GM19240 (cell line): ENCODE results near the gene SLC1A4.
"Not testable (repeated sequence)": the region's sequence is repeated elsewhere in the genome, so short reads cannot be mapped to it uniquely, and the experiment has no call there.

Experiments used
- DNase-seq: peaks from one replicate; pipeline ENCODE4 v3.0.0; 2011; ENCODE audit warnings: low spot score; ENCODE audit not compliant: insufficient read length

Gene SLC1A4

DNA sequence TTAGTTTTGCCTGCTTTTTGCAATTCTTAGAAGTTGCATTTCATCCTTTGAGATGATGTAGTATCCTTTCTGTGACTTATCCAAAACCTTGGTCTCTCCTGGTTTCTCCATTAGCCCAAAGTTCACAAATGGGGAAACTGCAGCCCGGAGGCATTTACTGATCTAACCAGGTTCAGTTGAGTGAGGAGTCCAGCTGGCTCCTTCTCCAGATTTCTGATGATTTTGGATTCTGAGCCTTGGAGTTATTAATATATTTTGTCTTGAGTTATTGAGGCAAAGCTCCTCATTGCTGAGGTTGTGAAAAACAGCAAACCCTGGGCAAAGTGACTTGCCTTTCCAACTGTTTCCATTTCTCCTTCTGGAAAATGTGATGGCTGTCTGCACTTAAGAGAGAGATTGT is 1.7 kb downstream of the SLC1A4 start:
- DNase-seq: no peak

DNA sequence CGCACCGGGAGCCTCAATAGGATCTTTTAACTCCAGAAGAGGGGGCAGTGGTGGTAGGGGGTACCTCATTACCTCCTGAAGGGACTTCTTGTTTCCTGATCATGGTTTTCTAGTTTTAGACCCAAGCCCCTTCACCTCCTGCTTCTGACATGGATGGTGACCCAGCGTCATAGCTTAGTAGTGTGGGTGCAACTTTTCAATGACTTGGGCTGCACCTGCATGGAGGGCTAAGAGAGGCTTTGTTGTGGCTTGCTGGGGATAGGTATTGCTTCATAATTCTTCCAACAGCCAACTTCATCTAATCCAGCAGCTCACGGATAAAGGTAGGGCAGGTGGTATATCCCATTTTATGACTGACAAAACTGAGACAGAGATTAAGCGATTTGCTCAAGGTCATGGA is 3.0 kb downstream of the SLC1A4 start:
- no peak for DNase-seq

DNA sequence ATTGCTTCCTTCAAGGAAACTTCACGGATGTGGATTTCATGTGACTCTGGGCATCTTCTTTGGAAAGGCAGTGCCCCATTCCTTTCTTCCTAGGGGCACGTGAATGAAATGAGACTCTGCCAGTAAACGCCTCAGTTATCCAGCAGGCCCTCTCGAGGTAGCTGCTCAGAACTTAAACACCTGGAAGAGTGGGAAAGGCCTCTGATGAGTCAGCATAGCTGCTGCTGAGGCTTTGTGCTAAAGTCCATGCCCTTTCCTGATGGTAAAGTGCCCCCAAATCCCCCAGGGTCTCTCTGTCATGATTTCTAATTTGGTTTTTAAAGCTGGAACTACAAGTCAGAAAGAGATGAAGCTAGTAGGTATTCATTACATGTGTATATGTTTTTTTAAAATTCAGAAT is 3.8 kb downstream of the SLC1A4 start:
- DNase-seq: no peak

DNA sequence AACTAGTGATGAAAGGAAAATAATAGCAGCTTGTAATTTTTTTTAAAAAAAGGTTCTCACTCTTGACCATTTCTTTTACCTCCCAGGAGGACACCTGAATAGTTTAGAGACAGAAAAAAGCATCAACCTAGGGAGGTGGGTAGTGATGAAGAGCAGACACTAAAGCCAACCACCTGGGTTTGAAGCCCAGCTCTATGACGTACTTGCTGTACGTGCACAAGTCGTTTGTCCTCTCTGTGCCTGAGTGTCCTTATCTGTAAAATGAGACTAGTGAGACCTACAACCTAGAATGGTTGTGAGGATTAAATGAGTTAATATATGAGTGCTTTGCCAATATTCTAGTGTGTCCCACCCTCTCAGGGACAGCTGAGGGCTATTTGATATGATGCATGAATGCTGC is 5.8 kb downstream of the SLC1A4 start:
- no peak for DNase-seq

DNA sequence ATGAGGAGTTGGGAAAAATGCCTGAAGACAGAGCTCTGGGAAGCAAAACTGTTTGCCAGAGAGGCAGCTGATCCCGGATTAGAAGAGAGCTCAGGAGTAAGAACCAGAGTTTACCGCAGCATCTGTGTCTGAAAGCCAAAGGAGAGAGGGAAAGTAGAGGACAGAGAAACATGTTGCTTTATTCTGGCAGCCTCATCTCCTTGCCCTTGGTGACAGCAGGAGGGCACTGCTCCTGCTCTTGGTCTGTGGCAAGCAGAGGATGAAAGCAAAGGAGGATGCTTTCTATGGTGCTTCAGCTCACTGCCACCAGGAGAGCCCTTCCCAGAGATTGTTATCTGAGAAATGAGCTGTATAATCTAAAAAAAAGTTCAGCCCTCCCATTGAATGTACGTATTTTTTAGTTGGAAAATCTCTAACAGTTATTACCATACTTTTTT is 7.7 kb downstream of the SLC1A4 start:
- no peak for DNase-seq

DNA sequence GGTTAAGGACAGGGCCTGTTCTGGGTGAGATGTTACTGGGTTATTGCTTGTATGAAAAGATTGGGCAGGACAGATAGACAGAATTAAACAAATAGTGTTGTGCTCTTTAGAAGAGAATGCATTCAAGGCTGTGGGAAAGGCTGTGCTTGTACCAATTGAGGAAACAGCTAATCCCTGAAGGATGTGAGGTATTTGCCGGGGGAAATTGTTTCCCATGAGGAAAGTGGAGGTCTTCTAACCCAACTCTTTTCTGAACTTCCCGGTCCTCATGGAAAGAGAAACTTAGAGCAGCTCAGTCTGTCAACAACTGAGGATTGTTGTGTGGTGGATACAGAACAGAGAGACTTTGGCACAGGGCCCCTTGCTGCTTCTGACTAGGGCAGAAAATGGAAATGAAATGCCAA is 9.5 kb downstream of the SLC1A4 start:
- no peak for DNase-seq

DNA sequence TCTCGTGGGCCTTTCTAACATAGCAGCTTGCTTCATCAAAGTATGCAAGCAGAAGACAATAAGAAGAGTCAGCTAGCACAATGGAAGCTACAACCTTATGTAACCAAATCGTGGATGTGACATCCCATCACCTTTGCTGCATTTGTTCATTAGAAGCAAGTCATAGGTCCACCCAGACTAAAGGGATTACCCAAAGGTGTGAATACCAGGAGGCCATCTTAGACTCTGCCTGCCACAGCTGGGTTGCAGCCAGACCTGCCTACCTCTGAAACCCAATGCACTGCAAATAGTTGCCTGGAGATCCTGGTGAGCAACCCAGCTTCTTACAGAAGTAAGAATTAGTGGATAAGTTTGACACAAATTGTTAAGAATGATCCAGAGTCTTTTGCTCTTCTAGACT is 10.6 kb downstream of the SLC1A4 start:
- no peak for DNase-seq

DNA sequence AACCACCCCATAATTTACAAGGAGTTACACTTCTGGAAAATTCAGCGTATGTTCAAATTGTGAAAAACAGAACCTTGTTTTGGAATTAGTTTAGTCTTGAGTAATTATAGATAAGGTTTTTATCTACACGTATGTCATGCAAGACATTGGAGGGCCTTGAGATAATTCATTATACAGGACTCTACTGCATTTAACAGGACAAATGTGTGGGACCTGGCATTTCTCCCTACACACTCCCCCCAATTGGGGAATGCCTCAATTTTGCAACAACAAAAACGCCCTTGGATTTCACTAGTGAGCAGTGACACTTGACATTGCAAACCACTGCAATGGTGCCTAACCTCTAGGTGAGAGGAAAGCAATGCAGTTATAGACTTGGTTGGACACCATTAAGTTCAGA is 11.4 kb downstream of the SLC1A4 start:
- no peak for DNase-seq

DNA sequence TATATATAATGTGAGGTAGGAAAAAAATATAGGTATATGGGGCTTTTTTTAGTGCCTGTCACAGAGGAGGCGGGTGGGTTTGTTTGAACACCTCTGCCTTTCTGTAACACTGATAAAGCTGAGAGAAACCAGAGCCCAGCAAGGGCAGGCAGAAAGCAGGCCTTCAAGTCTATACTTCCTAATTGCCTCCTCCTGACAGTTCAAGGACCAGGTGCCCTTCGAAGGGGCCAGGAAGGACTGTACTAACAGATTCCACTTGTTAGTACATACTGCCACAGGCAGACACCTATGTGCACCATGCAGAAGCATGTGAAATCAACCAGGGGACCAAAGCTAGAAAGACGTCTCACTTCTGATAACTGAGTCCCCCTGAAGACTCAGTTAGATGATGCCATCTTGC is 13.8 kb downstream of the SLC1A4 start:
- no peak for DNase-seq

DNA sequence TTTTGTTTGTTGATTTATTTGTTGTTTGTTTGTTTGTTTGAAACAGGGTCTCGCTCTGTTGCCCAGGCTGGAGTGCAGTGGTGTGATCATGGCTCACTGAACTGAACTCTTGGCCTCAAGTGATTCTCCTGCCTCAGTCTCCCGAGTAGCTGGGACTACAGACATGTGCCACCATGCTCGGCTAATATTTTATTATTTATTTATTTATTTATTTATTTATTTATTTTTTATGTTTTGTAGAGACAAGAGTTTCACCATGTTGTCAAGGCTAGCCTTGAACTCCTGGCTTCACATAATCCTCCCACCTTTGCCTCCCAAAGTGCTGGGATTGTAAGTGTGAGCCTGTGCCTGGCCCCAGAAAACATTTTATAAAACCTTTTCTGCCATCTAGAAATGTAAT is 15.0 kb downstream of the SLC1A4 start:
- not testable (repeated sequence) for DNase-seq

DNA sequence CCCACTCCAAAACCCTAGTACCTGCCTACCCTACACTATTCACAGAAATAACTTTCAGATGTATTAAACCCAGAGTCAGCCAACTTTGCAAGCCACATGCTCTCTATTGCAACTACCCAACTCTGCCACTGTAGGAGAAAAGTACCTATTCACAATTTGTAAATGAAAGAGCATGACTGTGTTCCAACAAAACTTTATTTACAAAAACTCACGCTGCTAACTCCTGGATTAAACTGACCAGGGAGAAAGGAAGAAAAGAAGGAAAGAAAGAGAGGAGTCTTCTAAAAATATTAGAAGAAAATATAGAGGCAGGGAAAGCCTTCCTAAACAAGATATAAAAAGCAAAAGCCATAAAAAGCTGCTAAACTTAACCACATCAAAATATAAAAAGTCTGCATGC is 24.6 kb downstream of the SLC1A4 start:
- no peak for DNase-seq

DNA sequence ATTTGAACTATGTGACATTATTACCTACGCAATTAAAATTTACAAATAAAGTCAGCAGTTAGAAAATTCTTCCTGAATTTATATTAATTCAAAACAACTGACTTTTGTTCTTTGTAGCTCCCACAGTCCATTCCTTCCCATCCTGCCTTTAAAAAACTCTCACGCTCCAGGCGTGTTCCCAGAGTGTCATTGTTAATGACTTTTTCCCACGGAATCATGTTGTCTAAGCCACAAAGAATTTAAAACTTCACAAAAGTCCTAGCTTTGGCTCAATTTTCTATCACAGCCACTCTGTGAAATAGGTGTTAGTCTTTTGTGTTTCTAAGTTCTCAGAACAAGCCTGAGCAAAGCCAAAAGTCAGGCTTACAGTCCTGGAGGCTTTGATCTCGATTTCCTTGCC is 26.5 kb downstream of the SLC1A4 start:
- DNase-seq: no peak

DNA sequence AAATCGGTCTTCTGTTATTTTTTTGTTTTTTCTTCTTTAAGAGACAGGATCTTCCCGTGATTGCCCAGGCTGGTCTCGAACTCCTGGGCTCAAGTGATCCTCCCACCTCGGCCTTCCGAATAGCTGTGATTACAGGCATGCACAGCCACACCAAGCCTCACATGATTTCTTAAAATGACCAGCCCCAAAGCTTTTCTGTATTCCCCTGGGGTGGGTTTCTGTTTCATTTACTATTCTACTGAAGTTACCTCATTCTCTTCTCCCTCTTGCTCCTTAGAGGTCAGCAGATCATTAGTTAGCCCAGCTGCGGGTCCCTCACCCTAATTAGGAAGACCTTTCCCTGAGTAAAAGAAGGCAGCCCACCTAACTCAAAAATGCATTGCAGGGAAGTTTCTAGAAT is 27.6 kb downstream of the SLC1A4 start:
- peak; percentile 35 for DNase-seq

DNA sequence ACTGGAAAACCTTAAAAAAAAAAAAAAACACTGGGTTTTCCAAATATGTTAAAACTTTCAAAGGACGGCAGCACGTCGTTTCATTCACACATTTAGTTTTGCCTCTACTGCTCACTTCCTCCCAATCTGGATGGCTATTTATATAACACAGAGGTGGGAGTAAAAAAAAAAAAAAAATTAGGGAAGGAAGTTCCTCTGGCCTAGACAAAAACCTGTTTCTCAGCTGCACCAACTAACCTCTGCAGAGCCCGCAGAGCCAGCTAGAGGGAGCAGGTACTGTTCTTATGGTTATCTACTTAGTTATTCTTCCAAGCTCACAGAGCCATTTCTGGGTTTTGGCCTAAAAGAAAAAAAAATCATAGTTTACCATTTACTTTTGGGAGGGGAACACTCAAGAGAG is 28.1 kb downstream of the SLC1A4 start:
- DNase-seq: no peak

DNA sequence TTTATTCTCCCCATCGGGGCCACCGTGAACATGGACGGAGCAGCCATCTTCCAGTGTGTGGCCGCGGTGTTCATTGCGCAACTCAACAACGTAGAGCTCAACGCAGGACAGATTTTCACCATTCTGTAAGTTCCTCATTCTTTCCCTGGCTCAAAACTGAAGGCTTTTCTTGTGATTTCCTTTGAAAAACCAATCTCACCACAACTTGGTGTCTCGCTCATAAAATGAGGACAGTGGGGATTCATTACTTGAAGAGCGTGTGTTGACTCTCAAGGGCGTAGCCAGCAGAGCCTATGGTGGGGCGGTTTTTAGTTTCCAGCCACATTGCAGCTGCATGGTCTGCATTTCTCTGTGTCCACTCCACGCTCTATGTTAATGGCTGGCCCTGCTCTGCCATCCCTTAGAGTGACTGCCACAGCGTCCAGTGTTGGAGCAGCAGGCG is 29.0 kb downstream of the SLC1A4 start:
- DNase-seq: no peak

DNA sequence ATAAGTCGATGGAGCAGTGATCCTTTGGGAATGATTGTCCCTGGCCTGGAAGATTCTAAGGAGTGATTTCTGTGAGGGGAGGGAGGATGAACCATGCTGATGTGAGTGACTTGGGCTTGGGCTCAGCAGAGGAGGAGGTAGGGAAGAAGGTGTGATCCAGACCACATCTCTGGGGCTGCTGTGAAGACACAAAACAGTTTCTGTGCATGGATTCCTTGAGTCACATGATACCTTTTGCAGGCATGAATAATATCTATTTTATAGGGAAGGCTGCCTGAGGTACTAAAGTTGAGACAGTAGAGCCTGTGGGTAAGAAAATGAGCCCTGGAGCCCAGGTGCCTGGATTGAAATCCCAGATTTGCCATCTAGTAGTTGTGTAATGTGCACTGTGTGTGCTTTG is 29.8 kb downstream of the SLC1A4 start:
- DNase-seq: no peak

DNA sequence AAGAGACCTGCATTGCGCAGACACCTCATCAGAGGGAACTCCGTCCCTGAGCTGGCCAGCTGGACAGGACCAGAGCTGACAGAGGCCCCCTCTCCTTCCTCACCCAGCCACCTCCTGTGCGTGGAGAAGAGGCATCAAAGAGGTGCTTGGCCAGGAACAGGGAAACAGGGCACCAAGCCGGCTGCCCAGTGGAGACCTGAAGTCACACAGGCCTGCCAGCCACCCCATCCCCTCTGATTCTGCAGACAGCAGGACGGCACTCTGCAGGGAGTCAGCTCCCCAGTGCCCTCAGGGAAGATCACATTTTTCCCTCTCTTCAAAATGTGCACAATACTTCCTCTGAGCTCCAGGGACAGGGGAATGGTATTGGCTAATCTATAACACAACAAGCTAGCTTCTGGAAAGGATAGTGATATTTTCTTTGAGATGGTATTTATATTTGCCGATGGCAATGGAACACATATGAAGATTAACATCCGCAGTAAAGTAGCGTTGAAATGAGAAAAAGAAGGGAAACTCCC is 30.5 kb downstream of the SLC1A4 start:
- no peak for DNase-seq

DNA sequence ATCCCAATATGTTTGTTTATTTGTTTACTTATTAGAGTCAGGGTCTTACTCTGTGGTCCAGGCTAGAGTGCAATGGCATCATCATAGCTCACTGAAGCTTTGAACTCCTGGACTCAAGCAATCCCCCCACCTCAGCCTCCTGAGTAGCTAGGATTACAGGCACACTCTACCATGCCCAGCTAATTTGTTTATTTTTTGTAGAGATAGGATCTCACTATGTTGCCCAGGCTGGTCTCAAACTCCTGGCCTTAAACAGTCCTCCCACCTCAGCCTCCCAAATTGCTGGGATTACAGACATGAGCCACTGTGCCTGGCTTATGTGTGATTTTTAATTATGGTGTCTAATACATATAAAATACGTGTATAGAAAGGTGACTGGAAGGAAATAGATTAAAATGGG is 31.1 kb downstream of the SLC1A4 start:
- not testable (repeated sequence) for DNase-seq

DNA sequence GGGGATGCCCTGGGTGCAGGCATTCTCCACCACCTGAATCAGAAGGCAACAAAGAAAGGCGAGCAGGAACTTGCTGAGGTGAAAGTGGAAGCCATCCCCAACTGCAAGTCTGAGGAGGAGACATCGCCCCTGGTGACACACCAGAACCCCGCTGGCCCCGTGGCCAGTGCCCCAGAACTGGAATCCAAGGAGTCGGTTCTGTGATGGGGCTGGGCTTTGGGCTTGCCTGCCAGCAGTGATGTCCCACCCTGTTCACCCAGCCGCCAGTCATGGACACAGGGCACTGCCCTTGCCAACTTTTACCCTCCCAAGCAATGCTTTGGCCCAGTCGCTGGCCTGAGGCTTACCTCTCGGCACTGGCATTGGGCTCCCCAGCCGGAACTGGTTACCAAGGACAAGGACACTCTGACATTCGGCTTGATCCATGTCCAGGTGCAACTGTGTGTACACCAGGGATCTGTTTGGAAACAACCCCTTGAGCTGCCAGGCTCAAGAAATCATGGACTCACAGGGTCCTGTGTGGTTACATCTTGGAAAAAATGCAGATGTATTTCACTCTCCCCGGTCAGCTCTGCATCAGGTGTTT is 31.8 kb downstream of the SLC1A4 start:
- DNase-seq: no peak

DNA sequence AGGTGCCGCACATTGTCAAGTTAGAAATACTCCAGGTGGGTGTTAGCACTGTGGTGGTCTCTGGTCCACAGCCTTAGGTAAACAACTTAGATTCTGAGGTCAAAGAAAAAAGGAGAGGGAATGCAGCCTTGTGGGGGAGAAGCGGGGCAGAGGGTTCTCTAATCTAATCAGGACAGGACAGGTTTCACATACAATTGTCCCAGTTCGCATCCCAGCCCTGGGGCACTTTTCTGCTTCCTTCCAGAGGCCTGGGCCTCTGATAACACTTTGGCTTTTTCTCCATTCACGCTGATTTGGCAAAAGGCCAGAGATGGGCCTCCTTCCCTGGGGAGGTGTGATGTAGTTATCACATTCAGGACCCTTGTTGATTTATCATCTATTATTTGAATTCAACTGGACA is 32.5 kb downstream of the SLC1A4 start:
- DNase-seq: no peak

DNA sequence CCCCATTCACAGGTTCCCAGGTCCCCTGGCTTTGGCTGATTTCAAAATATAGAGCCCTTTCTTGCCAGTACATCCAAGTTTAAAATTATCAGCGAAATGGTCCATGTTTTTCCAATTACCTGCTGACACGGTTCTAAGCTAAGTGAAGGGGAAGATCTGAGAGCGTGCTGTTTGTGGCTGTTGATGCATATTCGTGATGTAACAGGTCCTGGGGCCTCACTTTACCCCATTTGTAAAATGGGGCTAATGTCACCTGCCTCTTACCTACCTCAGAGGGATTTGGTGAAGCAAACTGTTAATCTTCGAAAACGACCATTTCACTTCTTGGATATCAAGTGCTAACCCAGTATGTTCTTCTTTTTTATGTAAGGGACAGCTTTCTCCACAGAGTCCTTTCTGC is 33.0 kb downstream of the SLC1A4 start:
- DNase-seq: no peak

DNA sequence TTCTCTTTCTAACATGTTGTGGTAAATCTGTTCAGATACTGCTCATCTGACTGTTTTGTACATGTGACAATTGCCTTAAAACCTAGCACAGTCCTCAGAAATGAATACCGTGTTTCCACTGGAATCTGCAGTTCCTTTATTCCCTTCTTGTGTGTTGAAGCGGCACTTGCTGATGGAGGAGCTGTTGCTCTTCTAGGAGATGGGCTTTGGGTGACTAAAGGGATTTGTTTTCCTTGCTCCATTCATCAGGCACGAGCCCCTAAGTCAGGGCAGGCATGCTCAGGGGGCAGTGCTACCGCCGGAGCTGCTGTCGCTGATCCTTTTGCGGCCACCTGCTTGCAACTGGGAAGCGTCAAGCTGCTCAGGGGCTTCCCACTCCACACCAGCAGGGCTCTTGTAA is 34.5 kb downstream of the SLC1A4 start:
- DNase-seq: no peak

DNA sequence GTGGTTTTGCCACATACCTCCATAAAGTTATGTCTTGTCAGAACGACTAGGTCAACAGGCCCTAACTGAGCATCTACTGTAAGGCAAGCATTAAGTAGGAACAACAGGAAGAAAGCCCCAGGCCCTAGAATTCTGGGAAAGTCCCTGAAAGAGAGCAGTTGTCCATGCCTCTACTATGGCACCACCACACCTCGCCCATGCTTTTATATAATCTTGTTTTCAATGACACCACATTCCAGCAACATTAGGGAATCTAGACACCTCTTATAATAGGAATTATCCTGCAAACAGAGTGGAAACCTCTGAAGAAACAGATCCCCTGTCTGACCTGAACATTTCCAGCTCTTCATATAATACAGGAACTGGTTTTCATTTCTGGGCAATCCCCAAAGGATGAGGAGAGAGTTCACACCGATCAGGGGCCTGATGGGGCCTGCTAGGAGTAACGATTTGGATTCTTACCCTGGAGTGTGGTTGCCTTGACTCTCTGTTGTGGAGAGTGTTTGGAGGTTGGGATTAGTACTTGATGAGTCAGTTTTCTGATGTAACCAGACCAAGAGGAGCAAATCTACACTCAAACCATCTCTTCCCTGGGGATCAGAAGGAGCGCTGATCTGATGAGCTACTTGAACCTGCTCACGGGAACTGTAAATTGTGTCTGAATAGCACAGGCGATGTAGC is 35.1 kb downstream of the SLC1A4 start:
- no peak for DNase-seq
